DMS 273 treated with DMSO at 0.1 percent for 48 hours (cell line): ENCODE data around the gene RAPGEF3.
A peak's percentile ranks its signal among the peaks of the same experiment; 100 is the strongest.

ENCODE experiments used
- DNase-seq: peaks from one replicate; lab custom pipeline; 2025; lab: John Stamatoyannopoulos, UW

Gene RAPGEF3, protein sequence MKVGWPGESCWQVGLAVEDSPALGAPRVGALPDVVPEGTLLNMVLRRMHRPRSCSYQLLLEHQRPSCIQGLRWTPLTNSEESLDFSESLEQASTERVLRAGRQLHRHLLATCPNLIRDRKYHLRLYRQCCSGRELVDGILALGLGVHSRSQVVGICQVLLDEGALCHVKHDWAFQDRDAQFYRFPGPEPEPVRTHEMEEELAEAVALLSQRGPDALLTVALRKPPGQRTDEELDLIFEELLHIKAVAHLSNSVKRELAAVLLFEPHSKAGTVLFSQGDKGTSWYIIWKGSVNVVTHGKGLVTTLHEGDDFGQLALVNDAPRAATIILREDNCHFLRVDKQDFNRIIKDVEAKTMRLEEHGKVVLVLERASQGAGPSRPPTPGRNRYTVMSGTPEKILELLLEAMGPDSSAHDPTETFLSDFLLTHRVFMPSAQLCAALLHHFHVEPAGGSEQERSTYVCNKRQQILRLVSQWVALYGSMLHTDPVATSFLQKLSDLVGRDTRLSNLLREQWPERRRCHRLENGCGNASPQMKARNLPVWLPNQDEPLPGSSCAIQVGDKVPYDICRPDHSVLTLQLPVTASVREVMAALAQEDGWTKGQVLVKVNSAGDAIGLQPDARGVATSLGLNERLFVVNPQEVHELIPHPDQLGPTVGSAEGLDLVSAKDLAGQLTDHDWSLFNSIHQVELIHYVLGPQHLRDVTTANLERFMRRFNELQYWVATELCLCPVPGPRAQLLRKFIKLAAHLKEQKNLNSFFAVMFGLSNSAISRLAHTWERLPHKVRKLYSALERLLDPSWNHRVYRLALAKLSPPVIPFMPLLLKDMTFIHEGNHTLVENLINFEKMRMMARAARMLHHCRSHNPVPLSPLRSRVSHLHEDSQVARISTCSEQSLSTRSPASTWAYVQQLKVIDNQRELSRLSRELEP

DNA sequence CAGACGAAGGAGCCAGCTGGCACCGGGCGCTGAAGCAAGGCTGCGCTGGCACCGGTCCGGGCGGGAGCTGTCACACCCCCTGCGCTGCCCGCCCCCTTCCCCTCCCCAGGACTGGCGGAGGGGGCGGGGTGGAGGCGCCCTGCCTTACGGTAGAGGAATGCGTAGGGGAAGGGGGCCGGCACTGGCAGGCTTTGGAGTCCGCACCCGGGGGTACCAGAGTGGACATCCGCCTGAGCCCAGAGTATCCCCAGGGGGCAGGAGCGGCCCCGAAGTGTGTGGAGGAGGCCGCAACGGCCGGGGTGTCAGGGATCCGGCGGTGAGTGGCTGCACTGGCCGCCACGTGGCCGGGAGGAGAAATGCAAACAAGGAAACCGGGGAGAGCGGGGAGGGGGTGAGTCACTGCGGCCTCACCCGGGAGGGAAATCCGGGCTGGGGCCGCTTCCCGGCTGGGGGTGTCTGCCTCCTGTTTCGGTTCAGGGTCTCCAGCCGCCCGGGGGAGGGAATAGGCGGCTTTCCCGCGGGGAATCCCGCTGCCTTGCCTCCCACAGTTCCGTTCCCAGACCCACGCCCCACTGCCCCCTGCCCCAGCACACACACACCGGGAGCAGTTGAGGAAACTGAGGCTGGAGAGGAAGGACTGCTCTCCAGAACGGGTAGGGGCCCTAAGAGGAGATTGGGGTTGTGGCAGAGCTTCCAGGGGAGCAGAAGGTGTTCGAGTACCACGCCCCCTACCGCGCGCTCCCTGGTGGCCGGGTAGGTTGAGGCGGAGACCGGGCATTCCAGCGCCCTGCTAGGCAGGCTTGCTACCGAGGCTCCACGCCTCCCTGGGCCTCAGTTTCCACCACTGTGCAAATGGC is at the start of gene RAPGEF3:
TSS of gene RAPGEF3 (minus strand) at position 47 of the 857 bp plus-strand sequence. CDS start 324 bp downstream, outside the sequence.
- peak; percentile 16 for DNase-seq

DNA sequence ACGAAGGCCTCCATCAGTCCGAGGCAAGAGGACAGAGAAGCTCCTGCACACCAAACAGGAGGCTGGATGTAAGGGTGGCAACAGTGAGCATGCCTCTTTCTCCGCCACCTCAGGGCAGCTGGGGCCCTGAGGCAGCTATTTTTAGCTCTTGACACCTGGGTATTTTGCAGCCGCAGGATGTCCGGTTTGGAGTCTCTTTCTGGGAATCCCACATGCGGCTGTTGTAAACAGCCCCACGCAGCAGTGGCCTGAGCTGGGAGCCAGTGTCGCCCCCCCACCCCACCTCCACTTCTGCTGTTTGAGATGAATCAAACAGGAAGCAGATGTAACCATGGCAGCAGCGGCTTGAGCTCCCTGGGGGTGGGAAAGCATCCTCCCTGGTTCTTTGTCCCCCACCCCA is 49.4 kb upstream of the RAPGEF3 start:
- no peak for DNase-seq

DNA sequence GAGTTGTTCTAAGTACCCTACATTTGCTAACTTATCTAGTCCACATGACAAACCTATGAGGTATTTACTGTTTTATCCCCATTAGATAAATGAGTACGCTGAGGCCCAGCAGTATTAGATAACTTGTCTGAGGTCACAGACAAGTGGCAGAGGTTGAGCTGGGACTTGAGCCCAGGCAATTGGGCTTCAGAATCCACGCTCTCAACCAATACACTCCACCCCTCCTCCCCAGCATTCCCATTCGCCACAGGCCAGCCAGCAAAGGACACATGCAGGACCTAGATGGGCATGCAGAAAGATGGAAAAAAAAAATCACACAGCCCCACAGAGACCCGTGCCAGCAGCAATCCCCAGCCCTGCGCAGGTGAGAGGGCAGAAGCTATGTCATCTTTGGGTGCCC is 48.7 kb upstream of the RAPGEF3 start:
- no peak for DNase-seq

DNA sequence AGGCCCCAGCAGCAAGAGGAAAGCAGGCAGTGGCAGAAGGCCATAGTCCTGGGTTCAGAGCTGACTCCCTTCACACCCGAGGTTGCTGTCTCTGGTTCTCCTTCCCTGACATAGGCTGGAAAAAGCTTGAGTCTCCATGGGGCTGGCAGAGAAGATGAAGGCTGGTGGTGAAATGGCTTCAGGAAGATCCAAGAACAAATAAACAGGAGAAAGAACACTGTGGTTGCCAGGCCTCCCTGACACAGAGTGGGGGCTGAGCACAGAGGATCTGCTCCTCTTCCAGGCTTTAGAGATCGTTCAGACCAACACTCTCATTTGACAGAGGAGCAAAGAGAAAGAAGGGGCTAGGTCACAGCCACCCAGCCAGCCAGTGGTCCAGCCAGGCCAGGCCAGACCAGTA is 46.7 kb upstream of the RAPGEF3 start:
- no peak for DNase-seq

DNA sequence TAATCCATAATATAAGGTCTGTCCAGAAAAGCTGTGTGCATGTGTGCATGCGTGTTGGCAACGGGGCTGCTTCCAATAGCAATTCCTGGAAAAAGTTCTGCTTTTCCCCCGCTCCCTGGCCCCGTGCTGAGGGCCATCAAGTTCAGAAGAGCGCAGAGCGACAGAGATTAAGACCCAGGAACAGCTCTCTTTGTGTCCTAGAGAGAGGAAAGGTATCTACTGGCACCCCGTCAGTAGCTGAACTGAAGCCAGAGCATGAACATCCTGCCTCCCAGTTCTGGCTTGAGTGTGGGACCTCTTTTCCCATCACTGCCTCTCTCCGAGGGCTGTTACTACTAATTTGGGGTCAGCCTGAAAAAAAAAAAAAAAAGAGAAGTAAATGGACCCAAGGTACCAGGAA is 45.5 kb upstream of the RAPGEF3 start:
- DNase-seq = no peak

DNA sequence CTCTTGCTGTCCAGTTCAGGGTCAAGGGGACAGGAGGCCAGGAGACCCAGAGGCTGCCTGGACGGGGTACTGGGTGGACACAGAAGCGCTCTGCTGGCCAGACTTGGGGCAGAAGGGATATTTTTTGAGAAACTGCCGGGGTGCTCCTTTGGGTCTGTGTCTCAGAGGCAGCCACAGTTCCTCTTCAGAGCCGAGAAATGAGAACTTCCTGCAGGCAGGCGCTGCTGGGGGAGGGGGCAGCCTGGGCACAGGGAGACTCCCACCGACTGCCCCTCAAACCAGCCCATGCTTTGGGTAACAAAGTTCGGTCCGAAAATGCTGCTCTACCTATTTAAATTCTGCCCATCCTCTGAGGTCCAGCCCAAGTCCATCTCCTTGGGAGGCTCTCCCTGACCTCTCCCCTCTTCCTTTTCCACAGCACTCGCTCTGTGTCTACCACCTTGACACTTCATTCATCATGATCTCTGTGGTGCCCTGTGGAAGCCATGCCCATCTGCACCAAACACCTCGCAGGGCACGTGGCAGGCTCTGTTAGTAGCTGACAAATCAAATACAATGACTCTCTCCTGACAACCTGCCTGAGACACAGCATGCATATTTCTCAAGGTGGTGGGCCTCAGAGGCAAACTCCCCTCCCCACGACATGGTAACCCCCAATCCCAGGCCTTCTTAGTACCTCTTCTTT is 44.7 kb upstream of the RAPGEF3 start:
- DNase-seq = no peak

DNA sequence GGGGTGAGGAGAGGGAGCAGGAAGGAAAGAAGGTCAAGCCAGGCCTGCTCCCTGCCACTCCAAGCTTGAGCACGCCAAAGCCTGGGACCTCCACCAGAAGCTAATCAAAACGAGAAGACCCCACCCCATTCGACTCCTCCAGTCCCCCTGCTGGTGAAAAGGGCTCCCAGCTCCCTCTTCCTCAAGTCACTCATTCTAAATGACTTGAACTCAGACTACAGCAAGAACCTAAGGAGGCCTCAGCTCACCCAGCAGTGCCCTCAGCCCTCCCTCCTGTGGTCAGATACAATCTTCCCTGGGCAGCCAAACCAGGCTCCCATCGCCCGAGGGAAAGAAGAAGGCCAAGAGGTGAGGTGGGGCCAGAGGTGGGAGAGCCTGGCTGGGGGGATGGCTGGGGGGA is 43.6 kb upstream of the RAPGEF3 start:
- no peak for DNase-seq

DNA sequence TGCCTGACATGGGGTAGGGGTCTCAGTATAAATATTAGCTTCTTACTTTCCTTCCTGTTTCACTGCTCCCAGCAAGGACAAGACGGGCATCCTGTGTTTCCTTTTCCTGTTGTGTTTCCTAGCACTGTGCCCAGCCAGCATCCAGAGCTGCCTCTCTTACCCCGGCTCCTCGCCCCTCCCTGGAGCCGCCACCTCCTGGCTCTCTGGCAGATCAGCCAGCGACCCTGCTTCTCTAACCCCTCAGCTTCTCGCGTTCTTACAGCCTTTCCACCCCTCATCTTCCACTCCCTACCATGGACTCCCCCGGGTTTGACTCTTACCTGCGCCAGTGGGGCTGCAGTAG is 43.2 kb upstream of the RAPGEF3 start:
- no peak for DNase-seq

DNA sequence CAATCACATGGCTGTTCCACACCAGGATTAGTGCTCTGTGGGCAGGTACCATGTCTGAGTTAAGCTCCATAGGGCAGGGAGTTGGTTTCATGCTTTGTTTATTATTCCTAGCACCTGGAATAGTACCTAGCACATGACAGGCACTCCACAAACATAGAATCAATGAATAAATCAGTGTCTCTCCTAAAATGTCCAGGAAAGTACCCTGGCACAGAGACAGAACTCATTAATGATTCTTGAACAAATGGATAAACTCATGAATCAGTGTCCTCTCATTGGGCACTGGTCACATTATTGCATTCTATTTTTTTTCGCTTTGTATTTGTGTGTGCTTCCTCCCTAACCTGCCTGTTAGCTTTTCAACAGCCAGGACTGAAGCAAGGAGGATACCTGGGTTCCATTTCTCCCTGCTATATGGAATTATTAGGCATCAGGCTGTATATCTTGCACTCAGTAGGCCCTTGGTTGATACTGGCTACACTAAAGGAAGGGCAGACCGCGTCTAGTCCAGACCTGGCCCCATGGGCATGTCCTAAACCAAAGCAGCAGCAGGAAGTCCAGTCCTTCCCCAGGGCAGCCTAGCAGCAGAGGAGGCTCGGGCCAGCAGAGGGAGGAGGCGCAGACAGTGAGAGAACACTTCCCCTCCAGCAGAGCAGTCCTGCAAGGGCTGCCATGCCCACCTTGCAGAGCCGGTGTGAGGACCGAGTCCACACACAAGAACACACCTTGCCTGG is 42.7 kb upstream of the RAPGEF3 start:
- no peak for DNase-seq

DNA sequence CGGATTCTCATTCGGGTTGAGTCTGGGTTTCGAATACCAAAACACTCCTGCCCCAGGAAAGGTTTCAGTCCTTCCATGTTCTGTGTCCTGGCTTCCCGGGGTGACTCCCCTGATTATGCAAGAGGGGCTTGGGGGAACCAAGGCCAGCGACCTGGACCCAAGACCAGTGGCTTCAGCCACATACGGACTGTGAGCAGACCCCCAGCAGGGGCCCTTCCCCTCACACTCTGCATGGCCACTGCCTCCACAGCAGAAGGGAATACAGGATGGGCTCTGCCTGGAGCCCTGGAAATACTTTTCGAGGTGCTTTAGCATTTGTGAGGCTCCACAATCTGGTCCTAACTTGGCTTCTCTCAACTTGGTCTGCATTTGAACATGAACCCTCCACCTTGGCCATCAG is 41.9 kb upstream of the RAPGEF3 start:
- DNase-seq = no peak

DNA sequence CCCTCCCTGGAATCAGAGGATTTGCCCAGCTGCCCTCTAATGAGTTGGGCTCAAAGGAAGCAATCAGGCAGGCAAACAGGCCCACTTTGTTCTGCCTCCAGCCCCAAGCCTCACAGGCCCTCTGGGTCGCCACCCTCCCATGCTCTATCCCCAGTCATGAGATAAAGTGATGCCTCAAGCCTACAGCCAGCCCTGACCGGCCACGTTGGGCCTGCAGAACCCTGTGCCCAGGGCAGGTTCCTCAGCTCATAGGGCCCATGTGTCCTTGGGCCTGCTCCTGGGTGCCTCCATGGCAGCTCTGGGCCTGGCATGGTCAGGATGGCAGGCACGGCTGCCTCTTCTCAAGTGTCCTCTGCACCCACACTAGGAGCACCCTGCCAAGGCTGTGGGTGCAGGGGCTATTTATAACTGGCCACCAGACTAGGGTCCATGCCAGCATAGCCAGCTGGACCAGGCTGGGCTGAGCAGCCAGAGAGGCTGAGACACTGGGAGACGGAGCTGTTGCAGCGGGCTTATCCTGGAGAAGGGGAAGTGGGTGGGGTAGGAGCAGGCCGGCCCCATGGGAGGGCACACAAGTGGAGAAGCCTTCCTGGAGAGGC is 40.8 kb upstream of the RAPGEF3 start:
- no peak for DNase-seq

DNA sequence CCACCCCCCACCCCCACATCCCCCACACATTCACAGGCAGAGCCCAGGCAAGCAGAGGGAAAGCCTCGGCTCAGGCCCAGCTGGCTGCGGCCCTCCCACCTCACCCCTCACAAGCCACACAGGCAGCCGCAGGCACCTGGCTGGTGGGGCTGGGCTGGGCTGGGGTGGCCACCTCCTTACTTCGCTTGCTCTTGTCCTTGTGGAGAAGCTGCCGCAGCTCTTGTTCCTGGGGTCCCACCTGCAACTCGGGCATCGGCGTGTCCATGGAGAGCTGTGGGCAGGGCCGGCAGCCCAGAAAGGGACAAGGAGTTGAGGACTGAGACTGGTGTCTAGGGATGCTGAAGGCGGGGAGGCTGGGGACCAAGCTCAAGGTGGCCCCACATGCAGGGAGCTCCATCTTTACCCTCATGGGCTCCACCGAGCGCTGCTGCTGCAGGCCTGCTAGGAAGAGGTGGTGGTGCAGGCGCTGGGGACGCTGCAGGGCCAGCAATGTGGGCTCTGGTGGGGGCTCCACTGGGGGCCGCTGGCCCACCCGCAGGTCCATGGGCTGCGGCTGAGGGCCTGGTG is 39.8 kb upstream of the RAPGEF3 start:
- no peak for DNase-seq

DNA sequence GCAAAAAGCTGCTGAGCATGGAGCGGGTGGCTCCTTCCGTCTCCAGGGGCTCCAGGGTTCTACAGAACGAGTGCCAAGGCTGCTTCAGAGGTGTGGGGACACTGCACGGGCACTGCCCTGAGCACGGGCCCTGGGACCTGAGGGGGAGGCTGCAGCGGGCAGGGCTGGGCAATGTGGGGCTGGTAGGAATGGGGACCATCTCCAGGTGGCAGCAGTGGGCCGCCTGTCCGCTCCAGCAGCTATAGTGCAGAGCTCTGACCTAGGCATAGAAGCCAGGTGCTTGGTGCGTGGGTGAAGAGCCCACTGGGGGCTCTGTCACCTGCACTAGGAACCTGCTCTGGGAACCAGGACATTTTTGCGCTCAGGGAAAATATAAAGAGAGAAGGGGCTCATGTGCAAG is 38.8 kb upstream of the RAPGEF3 start:
- no peak for DNase-seq

DNA sequence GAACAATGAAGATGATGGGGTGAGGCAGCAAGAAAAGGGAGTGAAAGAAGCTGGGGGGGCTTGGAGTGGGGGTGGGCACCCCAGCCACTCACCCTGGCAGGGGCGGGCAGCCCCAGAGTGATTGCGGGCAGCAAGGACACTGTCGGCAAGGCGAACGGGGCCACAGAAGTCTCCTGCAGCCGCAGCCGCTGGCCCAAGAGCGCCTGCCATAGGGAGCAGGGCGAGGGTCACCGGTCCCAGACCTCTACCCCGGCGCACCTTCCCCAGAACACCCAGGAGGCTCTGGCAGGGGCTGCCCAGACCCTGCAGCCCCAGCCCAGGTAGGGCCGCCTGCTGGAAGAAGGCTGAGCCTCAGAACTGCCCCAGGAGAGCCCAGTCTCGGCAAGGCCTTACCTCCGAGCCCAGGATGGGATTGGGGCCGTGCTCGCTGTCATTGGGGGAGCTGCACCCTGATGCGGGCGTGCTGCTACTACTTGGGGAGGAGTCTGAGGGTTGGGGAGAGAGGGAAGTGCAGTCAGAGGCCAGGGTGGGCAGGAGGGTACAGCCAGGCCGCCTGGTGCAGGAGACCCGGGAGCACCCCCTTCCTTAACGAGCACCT is 37.2 kb upstream of the RAPGEF3 start:
- no peak for DNase-seq

DNA sequence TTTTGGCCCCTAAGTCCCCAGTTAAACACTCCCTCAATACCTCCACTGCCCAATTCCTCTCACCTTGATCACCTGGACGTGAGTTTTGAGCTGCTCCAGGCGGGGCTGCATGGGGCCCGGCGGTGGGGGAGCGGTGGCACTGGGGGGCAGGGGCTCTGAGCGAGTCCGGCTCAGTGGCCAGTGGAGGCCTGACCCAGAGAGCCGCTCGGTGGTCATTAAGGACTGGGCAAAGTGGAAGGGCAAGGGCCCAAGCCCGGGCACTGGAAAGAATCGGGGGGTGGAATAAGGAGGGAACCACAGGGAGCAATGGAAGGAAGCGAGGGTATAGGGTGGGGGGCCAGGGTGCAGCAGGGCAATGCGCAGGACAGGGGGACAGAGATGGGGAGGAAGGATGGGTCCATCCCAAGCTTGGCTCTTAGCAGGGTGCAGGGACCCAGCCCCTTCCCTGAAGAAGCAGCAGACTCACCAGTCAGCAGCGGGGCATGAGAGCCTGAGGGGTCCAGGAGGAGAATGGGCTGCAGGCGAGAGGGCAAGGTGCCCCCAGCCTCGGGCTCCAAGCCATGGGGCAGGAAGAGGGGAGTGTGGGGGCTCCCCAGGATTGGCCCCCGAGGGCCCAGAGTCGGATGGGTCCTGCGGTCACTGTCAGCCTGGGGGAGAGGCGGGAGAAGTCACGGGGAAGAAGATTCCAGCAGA is 36.6 kb upstream of the RAPGEF3 start:
- DNase-seq = no peak

DNA sequence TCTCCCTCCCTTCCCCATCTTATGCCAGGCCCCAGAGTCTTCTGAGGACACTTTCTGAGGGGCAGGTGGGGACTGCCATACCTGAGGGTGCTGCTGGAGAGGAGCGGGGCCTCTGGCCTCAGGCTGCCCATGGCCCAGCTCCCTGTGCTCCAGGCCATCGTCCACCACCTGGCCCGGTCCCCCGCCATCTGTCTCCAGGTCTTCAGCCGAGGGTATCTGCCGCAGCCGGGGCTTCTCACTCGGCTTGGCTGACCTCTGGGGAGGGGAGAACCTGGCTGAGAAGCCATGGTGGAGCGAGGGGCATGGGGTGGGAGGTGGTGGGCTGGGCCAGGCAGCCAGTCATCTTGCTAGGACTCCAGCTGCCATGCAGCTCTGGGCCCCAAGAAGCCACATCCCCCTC is 36.0 kb upstream of the RAPGEF3 start:
- DNase-seq = no peak

DNA sequence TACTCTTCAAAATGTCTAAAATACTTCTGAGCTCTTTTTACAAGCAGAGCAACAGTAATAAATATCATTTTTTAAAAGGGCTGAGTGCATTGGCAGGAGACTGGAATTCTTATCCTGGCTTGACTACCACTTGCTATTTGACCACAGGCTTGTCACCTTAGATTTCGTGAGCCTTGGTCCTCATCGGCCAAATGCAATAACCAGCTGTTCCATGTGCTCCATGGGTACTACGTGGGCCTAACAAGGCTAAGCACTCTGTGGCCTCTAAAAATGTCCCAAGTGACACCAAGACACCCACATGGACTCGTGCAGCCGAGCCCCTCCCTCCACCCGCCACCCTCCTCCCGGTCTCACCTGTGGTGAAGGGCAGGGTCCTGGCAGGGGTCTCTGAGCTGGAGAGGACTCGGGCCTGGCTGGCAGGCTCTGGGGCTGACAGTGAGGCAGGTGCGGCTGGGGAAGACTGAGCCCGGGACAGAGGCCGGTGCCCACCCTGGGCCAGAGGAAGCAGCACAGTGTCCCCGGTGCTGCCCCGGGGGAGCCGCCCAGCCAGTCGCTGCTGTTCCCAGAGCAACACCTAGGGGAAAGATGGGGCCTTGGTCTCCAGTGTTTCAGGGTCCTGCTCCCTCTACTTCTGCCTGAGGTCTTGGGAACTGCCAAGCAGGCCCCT is 34.5 kb upstream of the RAPGEF3 start:
- DNase-seq = no peak

DNA sequence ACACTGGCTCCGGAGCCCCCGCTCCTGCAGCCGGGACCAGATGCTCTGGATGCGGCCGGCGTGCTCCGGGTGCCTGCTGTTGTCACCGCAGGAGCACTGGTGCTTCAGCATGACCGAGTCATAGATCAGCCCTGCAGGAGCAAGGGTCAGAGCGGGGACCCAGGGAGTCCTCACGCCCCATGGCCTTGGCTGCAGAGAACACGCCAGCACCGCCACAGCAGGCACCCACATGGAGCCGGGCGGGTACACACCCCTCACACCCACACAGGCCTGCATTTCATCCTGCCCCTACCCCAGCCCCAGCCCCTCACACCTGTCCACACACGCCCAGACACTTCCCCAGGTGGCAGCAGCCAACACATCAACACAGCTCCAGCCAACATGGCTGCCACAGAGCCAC is 33.2 kb upstream of the RAPGEF3 start:
- no peak for DNase-seq

DNA sequence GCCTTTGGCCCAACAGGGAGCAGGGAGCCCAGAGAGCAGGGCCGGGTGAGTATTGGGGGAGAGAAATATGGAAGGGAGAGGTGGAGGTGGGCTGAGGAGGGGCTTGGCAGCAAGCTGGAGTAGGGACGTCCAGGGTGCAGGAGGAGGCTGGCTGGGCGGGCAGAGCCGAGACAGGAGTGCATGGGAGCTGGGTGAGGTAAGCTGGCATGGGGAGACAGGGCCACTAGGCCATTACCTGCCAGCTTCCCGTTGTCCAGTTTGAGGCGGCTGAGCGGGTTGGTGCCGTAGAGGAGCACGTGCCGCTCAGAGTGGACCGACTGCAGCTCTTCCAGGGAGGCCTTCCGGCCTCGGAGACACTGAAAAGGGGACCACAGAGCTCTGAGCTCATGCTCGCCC is 32.7 kb upstream of the RAPGEF3 start:
- DNase-seq = no peak
